ENCODE data around the gene WIPF1.

DNA sequence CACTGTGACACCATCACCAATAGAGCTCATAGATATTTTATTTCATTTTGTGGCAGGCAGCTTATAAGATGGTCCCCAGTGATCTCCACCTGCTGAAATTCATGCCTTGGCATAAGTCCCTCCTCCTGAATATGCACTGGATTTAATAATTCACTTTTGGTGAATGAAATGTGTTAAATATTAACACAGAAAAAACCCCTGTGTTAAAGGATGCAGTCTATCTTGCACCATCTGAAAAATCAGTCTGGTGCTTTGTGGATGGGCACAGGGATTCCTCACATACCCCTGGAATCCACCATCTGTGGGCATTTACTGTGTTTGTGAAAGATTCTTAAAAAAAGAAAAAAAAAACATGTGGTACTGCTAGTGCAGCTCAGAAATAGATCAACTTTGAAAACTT is 26.1 kb upstream of the WIPF1 start:
- TF ChIP-seq, protein P1, sequence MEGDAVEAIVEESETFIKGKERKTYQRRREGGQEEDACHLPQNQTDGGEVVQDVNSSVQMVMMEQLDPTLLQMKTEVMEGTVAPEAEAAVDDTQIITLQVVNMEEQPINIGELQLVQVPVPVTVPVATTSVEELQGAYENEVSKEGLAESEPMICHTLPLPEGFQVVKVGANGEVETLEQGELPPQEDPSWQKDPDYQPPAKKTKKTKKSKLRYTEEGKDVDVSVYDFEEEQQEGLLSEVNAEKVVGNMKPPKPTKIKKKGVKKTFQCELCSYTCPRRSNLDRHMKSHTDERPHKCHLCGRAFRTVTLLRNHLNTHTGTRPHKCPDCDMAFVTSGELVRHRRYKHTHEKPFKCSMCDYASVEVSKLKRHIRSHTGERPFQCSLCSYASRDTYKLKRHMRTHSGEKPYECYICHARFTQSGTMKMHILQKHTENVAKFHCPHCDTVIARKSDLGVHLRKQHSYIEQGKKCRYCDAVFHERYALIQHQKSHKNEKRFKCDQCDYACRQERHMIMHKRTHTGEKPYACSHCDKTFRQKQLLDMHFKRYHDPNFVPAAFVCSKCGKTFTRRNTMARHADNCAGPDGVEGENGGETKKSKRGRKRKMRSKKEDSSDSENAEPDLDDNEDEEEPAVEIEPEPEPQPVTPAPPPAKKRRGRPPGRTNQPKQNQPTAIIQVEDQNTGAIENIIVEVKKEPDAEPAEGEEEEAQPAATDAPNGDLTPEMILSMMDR (IDR thresholded peaks at IDR 0.05 in 2 of 3, conservative IDR thresholded peaks at IDR 0.05 in 1 of 3; ENCODE audit: borderline replicate concordance in 1 of 3, insufficient read depth in 1 of 3, low read depth in 2 of 3, low read length in 2 of 3), result no peak
- TF ChIP-seq POLR2A (IDR thresholded peaks at IDR 0.05; ENCODE audit: borderline replicate concordance, extremely low read depth, insufficient read depth, insufficient read length), result no peak
- no peak for TF ChIP-seq SP1 (IDR thresholded peaks at IDR 0.05; ENCODE audit: low read depth)
- TF ChIP-seq POLR2AphosphoS5 (IDR thresholded peaks at IDR 0.05; ENCODE audit: low read depth, low read length), result no peak
- no peak for TF ChIP-seq ELF1 (IDR thresholded peaks at IDR 0.05; ENCODE audit: borderline replicate concordance, low read depth)

Data from HCT116 (cell line).